H54 (cell line): Measurements from ENCODE around the gene LRRC37B.
"Not testable (repeated sequence)": the region's sequence is repeated elsewhere in the genome, so short reads cannot be mapped to it uniquely, and the experiment has no call there.

Experiments
- DNase-seq: peaks from one replicate; pipeline ENCODE4 v3.0.0; 2011; ENCODE audit warnings: low spot score, mixed read lengths; ENCODE audit not compliant: insufficient read length
- FAIRE-seq: peaks from 3 replicates; lab custom pipeline; 2011; peaks lifted over from hg19 to GRCh38; lab: Jason Lieb, UNC
- POLR2A ChIP-seq: IDR thresholded peaks from 2 replicates; pipeline ENCODE4 v1.6.1; 2011; ENCODE audit warnings: low read depth, mild to moderate bottlenecking, low read length

LRRC37B gene

GRCh38 chr17:32066863-32067642, 59.9 kb downstream of the LRRC37B start:
- not testable (repeated sequence) for DNase-seq, FAIRE-seq

DNA sequence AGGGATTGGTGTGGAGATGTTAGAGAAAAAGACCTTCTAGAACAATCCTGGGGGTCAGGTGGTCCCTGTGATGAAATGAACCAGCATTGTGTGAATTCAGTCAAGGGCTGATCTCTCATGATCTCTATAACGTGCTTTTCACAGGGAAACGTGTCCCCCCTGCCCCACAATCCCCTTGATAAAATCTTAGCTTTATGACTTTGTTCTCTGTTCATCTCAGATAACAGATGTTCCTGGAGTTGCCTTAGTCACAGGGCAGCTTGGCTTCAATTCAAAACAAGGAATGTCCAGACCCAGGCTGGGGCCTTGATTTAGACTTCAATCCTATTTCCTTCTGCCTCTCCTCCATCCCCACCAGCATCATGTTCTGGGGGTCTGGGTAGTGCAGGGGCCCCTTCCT, 61.9 kb downstream of the LRRC37B start:
- not testable (repeated sequence) for FAIRE-seq, DNase-seq

DNA sequence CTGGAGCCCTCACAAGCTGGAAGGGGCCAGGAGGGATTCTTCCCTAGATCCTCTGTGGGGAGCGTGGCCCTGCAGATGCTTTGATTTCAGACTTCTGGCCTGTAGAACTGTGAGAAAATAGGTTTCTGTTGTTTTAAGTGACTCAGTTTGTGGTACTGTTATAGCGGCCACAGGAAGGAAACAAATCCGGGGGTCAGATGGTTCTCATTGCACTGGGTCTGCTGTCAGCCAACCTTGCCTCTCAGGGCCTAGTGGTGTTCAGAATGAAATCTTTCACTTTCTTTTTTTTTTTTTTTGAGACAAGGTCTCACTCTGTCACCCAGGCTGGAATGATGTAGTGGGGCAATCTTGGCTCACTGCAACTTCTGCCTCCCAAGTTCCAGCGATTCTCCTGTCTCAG, 64.8 kb downstream of the LRRC37B start:
- DNase-seq = not testable (repeated sequence)

DNA sequence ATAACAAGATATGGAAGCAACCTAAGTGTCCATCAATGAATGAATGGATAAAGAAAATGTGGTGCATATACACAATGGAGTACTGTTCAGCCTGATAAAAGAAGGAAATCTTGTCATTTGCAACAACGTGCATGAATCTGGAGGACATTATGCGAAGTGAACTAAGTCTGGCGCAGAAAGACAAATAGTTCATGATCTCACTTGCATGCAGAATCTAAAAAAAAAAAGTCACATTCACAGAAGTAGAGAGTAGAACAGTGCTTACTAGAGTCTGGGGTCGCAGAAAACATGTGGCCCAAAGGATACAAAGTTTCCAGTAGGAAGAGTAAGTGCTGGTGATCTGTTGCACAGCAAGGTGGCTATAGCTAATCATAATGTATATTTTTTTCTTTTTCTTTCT, 65.9 kb downstream of the LRRC37B start:
- FAIRE-seq, DNase-seq: not testable (repeated sequence)

More for the DNA sequence above, 64.8 kb downstream of the LRRC37B start:
- FAIRE-seq = not testable (repeated sequence)

GRCh38 chr17:32079753-32080152, 72.6 kb downstream of the LRRC37B start:
- FAIRE-seq = not testable (repeated sequence)
- peak; percentile 36 for DNase-seq

DNA sequence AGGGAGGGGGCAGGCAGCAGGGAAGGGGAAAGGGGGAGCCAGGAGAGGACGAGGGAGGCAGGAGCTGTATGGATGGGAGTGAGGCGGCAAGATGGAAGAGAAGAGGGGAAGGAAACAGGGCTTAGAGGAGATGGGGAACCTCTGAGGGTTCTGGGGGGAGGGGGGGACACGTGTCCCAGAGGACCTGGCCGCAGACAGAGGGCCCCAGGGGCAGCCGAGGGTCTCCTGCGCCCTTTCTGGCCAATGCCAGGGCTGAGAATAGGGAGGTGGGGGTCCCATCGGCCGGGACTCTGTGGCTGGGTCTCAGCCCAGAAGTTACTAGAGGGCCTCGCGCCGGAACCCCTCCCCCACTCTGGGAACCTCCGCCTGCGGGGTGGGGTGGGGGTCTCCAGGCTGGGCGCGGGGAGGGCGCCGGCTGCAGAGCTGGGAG, 76.4 kb downstream of the LRRC37B start:
- not testable (repeated sequence) for DNase-seq, FAIRE-seq

GRCh38 chr17:32084003-32084941, 77.1 kb downstream of the LRRC37B start:
- DNase-seq, FAIRE-seq: not testable (repeated sequence)

GRCh38 chr17:32084942-32085829, 78.0 kb downstream of the LRRC37B start:
- not testable (repeated sequence) for FAIRE-seq, DNase-seq

DNA sequence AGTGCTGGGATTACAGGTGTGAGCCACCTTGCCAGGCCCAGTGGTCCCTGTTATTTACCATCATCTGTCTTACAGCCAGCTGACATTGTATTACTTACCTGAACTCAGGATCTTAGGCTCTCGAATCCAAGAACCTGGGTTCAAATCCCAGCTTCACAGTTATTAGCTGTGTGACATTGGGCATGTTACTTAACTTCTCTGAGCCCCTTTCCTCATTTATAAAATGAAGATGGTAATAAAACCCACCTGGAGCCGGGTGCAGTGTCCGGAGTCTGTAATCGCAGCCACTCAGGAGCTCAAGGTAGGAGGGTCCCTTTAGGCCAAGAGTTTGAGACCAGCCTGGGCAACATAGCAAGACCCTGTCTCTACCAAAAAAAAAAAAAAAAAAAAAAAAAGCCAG, 79.7 kb downstream of the LRRC37B start:
- not testable (repeated sequence) for DNase-seq, FAIRE-seq

DNA sequence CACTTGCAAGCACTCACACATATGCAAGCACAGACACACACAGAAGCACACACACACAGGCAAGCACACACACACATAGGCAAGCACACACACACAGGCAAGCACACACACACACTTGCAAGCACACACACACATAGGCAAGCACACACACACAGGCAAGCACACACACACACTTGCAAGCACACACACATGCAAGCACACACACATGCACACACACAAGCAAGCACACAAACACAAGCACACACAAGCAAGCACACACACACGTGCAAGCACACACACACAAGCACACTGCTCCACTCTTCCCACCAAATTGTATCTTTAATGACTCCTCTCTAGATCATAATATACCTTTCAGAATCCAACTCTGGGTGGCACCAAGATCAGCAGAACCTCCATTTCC, 84.9 kb downstream of the LRRC37B start:
- not testable (repeated sequence) for DNase-seq, FAIRE-seq

GRCh38 chr17:32099686-32100085, 92.5 kb downstream of the LRRC37B start:
- TF ChIP-seq POLR2A = no peak
- FAIRE-seq = no peak
- no peak for DNase-seq

DNA sequence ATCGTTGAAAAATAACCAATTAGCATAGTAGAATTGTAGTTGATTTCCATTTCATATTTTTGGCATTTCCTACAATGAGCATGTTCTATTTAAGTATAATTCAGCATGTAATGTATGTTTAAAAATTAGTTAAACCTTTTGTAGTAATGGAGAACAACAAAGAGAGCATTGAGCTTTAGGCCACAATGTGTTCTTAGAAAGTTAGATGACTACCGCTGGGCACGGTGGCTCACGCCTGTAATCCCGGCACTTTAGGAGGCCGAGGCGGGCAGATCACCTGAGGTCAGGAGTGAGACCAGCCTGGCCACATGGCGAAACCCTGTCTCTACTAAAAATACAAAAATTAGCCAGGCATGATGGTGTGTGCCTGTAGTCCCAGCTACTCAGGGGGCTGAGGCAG, 93.1 kb downstream of the LRRC37B start:
- FAIRE-seq = not testable (repeated sequence)

GRCh38 chr17:32100971-32101631, 93.9 kb downstream of the LRRC37B start:
- no peak for TF ChIP-seq POLR2A
- DNase-seq = no peak
- FAIRE-seq = no peak

More for the DNA sequence above, 93.1 kb downstream of the LRRC37B start:
- not testable (repeated sequence) for DNase-seq
